HG03571 (cell line): ENCODE data around the gene CA5A.

Experiments
- ATAC-seq: cut with Tn5 transposase; IDR thresholded peaks from one replicate; pipeline ENCODE4 v1.9.1; 2021; ENCODE audit not compliant: unreplicated experiment

CA5A gene

DNA sequence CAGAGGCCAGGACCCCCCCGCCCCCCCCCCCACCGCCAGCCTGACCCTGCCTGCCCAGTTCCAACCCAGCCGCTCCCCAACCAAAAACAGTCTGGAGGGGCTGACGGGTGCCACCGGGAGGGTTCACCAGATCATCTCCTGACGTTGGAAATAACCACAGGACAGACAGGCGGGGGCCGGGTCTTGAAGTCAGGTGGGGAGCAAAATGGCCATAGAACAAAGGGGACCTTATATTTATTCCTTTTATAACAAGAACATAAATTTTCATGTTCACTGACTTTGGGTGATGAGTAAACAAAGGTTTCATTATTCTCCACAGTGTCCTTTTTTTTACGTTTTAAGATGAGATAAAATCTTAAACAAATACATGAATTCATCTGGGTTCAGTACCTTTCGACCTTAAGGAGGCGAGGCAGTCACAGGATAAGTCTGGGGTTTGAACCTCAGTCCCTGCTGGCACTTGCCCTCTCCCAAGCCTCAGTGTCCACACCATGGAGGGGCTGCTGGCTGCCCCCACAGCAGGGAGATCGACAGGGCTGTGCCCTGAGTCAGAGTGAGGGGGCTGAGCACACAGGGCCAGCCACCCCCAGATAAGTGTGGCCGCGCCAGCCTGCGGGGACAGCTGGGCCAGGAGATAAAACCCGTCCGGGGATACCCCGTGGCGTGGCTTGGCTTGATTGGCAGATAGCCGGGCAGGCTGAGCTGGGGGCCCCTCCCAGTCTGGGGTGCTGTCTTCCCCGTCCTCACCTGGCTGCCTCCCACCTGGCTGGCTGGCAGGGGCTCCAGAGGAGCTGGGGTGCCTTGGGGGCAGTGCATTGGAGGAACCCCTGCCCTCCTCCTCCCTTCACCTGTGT lies 82.0 kb downstream of the CA5A start:
- ATAC-seq = no peak

DNA sequence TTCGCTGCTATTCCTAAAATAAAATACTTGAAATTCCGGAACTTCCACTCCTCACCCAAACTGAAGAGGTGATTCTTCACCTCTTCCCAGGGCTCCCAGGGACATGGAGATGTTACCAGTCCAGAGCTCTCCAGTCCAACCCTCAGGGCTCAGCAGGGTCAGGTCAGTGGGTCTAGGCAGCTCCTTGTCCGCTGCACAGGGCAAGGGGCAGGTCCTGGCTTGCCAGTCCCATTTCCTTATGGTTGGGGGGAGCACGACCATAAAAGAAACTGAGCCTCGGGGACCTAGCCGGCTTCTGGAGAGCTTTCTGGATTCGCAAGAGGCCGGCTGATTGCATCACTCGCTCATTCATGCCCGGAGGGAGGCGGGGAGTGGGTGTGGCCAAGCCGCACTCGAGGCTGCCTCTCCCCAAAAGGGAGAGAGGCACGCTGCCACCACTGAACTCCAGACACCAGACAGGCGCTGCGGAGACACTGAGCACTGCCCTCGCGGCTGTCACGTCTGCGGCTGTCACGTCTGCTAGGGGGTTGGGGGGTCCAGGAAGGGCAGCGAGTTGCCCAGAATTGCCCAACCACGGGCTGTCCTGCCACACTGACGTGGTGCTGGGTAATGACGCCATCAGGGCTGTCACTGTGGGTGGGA lies 82.8 kb downstream of the CA5A start:
- peak; percentile 59 for ATAC-seq

DNA sequence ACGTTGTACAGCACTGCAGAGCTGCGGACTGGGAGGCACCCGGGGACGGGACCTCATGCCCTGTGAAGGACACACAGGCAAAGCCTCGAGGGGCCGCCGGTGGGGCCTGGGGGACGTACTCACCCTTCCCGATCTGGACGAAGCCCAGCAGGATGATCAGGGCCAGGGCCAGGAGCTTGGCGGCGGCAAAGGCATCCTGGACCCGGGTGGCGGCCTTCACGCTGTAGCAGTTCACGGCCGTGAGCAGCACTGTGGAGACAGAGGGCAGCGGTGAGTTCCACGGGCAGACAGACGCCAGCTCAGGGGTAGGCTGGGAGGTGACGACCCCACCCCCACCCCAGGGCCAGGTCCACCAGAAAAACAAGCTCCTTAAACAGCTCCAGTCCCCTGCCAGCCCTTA lies 84.7 kb downstream of the CA5A start:
- no peak for ATAC-seq

DNA sequence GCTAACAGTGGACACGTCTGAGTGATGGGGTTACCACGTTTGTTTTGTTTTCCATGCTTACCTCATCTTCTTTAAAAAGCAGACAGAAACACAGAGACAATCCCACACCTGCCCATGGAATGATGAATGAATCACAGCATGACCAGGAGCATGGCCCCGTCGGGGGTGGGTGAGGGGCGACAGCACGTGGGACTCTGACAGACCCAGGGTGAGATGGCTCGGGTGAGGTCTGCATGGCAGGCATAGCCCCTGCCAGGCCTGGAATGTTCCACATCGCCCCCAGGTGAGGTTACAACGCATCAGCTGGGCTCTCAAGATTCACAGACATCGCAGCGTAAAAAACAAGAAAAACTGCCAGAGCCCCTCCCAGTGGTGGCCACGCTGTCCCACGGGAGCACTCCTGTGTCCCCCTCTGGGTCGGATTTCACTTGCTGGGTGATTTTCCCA lies 85.2 kb downstream of the CA5A start:
- no peak for ATAC-seq

DNA sequence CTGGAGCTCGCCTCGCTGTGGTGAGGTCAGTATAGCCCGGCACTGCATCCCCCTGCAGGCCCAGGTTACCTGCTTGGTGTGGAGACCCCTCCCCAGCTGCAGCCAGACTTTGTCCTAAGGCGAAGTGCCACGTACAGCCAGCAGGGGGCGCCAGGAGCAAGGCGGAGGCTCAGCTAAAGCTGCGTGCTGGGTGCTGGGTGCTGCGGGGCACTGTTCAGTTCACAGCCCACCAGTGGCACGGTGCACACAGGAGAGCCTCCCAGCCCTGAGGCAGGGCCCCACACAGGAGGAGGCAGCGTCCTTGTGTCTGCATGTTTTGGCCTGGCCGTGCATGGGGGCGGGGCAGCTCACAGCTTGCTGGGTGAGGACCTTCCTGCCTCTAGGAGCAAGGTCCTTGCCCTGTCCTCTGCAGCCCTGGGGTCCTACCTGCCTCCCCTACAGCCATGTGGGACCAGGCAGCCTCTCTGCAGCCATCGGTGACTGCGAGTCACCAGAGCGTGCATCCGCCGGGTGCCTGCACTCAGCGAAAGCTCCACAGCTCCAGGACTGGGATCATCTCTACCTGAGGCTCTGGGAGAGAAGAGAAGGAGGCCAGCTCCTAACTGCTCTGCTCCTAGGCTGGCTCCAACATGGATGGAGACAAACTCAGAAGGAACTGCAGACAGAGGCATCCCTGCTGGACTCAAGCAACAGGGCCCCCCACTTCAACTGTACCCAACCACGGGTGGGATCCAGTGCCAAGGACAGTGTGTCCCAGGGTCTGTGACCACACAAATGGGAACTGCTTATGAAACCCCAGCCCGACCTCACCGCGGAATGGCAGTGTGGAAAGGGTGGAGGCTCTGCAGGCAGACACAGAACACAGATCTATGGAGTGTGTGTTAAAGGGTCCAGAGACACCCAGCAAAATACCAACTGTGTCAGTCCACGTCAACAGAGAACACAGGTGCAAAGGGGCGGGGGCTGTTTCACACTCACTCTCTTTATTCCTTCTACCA lies 86.0 kb downstream of the CA5A start:
- no peak for ATAC-seq

DNA sequence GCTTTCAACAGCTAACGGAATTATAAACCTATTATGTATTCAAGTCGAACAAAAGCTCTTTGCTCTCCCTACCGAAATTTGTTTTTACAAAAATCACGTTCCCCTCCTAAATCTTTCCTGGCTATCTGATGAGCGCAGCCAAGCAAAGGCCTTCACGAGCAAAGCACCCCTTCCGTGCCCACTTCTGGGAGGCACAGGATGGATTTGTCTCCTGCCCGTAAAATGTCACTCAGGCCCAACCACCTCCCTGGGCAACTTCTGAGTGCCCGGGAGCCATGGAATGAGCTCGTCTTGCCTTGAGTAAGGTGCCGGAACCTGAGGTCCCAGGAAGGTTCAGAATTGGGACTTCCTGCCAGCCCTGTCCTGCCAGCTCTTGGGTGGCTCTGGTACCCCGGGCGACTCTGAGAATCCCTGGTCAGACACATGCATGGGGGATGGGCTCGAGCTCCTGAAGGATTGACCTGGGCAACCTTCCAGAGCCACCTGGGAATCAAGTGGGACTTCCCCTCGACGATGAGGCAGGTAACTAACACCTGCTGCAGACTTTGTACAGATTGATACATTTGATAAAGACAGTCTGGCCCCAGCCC lies 86.8 kb downstream of the CA5A start:
- no peak for ATAC-seq

DNA sequence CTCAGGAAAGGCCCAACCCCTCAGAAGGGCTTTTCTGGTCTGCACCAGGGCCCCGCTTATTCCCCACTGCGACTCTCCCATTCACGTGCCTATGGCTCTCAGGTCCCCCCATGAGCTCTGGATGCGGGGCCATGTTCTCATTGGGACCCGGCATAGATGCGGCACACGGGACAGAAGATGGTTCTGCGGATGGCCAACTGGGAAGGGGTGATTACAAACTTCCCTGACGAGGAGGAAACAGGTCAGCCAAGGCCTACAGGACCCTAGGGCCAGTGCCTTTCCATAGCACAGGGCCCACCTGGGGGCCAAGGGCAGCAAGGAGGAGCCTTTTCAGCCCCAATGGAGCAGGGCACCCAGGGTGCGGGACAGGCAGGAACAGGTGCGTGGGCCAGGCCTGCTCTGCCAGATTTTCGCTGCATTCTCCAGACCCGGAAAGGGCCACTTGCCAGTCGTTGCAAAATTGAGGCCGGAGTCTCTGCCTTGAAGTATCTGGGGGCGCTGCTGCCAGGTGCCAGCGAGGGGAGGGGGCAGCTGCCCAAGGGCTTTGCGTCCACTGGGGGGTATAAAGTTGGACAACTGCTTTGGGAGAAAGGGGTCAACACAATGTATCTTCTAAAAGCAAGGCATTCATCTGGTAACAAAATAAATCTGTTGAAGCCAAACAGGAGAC lies 87.5 kb downstream of the CA5A start:
- ATAC-seq = no peak

DNA sequence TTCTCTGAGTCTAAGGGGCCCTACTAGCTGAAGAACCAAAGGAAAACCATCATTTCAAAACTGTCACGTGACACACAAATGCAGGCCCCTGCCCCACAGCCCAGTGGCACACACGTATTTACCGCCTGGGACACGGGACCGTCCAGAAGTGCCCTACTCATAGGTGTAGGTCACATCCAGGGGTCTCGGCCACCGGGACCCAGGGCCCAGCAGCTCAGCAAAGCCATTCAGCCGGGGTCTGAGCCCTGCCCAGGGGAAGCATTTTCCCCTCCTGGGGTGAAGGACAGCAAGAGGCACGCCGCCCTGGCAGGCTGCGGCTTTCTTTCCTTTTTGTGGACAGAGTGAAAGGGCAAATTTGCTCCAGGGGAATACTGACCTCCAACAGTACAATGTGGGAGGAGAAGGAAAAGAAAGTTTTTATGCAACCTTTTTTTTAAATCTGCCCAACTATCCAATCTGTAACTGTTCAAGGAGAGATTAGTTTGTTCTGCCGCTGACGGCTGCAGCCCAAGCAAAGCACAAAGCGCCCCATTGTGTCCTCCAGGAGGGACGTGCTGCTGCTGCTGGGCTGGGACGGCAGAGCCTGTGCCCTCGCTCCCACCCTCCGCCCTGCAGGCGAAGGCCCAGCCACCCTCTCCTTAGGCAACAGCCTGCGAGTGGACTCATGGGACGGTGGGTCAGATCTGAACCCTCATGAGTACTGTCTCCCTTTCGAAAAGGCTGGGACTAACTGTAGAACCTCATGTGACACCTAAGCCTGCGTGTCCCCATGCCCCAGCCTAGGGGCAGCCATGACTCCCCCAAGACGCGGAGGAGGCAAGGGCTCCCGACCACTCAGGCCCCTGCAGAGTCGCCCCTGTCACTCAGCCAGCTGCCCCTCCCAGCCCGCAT lies 88.3 kb downstream of the CA5A start:
- no peak for ATAC-seq

DNA sequence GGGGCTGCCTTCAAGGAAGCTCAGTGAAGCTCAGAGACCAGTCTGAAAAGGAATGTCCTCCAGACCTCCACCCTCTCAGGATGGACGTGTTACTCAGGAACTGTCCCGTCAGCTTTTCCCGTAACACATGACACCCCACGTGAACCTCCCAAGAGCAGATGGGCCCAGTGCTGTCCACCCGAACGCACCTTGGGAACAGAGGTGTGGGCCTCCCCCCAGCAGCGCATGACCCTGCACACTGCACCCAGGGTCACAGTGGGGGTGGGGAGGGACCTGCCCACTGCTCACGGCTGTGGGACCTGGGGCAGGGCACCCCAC lies 88.9 kb downstream of the CA5A start:
- ATAC-seq = no peak

DNA sequence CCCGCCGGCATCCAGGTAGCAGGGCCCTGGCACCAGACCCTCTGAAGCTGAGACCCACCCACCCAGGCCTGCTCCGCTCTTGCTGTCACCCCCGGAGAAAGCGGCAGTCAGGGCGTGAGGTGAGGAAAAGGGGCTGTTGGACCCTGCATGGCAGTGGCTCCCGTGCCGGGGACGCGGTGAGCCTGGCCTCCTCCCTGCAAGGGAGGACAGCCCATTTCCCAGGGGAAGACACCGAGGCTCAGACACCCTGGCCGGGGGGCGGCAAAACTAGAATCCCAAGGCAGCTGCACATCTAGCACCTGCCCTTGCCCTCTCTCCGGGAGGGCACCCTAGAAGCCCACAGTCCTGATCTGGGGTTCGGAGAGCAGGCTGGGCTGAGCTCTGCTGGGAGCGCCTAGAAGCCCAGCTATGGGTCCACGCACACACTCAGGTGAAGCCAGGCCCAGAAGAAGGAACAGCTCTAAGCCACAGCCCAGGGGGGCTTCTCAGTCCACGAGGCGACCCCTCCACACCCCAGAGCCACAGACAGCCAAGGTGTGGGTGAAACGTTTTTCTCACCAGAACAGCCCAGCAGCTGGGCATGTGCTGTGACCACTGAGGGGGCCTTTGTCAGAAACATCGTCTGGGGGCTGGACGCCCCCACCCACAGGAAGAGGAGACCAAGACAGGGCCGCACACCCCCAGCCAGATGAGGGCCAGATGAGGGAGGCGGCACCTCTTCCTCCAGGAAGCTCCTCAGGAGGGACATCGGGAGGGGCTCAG lies 89.4 kb downstream of the CA5A start:
- no peak for ATAC-seq

DNA sequence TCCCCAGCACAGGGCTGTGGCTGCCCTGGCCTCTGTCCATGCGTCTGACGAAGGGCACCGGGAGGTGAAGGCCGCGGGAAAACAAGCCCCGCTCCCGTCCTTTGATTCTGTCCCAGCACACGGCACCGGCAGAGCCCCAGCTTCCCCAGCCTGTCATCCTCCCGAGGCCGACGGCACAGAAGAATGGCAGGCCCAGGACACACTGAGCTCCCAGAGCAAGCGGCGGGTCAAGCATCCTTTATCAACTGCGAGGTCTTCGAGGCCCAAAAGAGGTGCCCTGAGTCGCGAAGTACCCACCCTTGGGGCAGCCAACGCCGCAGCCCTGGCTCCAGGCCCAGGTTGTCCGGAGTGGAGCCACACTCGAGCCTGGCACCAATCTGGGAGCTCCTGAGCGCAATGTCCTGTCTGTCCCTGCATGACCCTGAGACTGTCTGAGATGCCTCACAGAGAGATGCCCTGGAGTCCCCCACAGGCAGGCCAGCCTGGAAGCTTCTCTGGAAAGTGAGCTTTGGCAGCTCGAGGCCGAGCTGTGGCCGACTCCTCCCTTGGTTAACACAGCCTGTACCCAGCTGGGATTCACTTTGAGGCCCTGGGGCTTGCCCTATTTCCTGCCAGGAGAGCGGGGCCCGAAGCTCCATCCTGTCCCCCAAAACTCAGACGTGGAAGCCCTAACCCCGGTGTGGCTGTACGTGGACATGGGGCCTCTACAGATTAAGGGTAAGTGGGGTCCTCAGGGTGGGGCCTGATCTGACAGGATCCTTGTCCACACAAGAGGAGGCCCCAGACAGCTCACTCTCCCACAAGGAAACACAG lies 90.3 kb downstream of the CA5A start:
- no peak for ATAC-seq

DNA sequence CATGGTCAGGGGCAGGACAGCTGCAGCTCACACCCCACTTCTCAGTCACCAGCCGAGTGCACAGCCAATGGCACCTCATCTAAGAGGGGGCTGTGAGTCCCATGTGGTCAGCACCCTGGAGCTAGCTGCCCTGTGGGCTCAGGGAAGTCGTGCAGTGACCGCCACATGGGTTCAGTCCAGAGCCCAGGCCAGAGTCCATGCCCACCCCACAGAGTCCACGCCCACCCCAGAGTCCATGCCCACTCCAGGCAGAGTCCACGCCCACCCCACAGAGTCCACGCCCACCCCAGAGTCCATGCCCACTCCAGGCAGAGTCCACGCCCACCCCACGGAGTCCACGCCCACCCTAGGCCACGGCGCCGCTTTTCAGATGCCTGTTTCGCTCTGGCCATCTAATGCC lies 91.1 kb downstream of the CA5A start:
- no peak for ATAC-seq

DNA sequence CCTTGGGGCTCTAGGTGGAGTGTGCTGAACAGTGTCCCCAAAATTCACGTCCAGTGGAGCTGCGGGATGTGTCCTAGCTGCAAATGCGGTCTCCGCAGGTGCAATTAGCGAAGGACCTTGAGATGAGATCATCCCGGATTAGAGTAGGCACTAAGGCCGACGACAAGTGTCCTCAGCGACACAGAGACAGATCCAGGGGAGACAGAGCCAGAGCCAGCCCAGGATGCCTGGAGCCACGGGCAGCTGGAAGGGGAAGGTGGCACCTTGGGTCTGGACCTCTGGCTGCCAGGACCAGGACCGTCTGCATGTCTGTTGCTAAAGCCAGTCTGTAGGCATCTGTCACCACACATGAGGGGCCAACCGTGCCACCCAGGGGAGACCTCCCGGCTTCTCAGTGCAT lies 91.5 kb downstream of the CA5A start:
- ATAC-seq = no peak

DNA sequence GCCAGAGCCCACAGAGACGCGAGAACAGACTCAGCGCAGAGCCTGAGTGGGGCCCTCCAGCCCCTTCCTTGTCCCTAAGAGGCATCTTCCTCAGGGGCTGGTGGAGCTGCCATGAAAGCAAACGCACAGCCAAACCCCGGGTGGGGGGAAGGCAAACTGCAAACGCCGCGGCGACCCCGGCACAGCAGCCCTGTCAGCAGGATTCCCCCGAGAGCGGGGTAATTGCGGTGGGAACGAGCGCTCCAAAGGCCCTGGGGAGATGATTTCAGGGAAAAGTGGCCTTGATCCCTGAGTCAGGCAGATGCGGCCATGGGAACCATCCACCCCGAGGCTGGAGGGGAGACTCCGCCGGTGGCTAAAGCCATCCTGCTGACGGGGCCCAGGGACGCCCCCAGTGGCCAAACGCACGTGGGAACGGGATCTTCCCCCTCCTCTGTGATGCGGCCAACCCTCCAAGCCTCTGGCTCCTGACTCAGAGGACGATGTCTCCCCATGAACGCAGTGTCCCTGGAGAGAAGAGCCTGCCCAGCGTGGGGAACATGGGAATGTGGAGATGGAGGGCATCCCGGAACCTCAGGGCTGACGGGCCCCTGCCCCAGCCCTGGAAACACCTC lies 92.1 kb downstream of the CA5A start:
- no peak for ATAC-seq

DNA sequence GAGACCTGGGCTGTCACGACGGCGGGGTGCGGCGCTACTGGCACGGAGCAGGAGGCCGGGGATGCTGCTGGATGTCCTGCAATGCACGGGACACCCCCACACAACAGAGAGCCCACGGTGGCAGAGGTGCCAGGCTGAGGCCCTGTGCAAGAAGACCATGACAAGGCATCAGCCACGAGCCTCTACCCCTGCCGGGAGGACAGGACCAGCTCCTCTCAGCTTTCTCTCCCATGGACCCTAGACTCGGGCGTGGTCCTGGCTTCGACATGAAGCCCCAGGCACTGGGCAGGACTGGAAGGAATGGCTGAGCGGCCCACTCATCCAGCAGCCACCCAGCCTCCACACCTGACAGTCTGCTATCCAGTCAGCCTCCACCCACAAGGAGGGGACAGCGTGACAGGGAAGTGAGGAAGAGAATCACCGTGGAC lies 92.6 kb downstream of the CA5A start:
- no peak for ATAC-seq

DNA sequence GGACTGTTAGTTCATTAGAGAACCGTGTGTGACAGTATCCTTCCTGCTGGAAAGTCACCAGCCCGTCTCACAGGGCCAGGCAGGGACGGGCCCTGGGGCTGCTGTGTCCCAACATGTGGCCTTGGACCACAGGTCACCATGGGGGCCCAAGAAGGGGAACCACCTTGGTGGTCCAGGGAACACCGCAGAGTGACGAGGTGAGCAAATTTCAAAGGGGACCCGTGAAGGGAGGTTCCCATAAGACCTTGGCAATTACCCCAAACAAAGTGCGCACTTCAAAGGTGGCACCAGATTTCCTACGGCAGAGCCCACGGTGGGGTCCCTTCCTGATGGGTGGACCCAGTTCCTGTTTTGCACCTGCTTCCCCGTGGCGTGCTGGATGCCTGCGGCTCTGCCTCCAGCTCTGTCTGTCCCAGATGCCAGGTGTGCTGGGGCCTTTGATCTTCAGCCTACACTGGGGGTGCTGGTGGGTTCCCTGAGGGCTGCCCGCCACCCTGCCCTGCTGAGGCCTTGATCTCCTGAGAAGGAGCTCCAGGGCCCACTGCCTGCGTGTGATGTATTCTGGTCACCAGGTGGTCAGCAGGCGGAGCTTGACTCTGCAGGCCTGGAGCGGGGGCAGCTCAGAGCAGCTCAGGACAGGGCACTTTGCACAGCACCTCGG lies 94.0 kb downstream of the CA5A start:
- no peak for ATAC-seq
